ENCODE measurements around the gene DPF3. TPM values are rescaled to one million over a fixed set of nuclear protein-coding genes. Genes with fewer than 3 reads are reported as not detected.
A peak's percentile ranks its signal among the peaks of the same experiment; 100 is the strongest.

DPF3 gene
- total and polyA plus RNA-seq, 7 donors, result 2.3 to 25.3 (median 19.4) TPM

DNA sequence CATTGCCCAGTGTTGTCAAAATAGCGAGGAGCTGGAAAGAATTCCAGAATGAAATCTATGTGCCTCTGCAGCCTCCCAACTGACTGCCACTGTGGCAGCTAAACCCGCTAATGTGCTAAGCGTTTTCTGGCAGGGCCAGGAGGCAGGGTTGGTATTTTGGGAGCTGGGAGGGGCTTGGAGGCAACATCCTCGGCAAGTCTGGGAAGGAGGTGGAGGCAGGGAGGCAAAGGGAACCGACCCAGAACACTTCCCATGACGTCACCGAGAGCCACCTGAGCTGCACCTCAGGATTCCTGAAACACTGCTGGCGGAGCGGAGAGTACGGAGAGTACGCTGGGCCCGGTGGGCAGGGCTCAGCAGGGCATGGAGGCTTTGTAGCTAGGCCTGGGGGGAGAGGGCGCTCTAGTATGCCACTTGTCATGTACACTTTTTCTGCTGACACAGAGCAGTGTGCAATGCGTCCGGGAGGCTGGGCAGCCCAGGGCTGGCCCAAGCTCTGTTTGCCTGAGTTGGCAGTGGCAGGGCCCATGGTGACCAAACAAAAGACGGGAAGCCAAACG, 81.5 kb downstream of the DPF3 start:
- Histone ChIP-seq H3K27ac (peak overlapping the region; percentile 87), H3K36me3 (ENCODE audit: insufficient read depth in 1 of 2, low read depth in 1 of 2) (no peaks in the 10 kb centered on the region), H3K4me3 (peak overlapping the region; percentile 33), H3K27me3 (ENCODE audit: insufficient read depth in 3 of 3, low read length in 2 of 3) (no peaks in the 10 kb centered on the region), H3K9me3 (no peaks in the 10 kb centered on the region), H3K4me1 (peaks cover 72% of the 10 kb centered on the region)
- TF ChIP-seq, protein P1, sequence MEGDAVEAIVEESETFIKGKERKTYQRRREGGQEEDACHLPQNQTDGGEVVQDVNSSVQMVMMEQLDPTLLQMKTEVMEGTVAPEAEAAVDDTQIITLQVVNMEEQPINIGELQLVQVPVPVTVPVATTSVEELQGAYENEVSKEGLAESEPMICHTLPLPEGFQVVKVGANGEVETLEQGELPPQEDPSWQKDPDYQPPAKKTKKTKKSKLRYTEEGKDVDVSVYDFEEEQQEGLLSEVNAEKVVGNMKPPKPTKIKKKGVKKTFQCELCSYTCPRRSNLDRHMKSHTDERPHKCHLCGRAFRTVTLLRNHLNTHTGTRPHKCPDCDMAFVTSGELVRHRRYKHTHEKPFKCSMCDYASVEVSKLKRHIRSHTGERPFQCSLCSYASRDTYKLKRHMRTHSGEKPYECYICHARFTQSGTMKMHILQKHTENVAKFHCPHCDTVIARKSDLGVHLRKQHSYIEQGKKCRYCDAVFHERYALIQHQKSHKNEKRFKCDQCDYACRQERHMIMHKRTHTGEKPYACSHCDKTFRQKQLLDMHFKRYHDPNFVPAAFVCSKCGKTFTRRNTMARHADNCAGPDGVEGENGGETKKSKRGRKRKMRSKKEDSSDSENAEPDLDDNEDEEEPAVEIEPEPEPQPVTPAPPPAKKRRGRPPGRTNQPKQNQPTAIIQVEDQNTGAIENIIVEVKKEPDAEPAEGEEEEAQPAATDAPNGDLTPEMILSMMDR (IDR thresholded peaks at IDR 0.05), result no peak
- intact Hi-C loops (cut with DNase I), result loop anchor here (5.0 kb wide), 2 partner anchors 80 to 90 kb away; partner anchors contain the start of gene DPF3 (in 1 of the 2)
- 27 to 32% (median 28%) methylated on average over 17 of the region's 17 CpGs for WGBS, 3 donors
- peak; percentile 84 to 95 for DNase-seq
- ATAC-seq, result peak; percentile 91 to 94 (median 92)

DNA sequence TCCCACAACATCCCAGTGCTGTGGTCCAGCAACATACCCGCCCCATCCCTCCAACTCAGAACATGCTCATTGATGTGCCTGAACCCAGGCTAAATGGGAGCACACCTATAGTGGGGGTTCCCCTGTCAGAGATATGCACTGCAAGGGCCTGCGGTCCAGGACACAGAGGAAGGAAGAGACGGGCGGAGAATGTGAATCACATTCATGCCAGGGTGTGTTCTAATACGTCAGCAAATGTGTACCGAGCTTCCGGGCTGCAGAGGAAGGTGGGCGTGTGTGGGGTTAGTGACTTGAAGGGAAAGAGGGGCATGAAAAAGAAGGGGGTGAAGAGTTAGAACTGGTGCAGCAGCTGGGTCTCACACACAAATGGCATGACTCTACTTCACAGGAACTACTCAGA, 83.7 kb downstream of the DPF3 start:
- H3K4me3 ChIP-seq, result no peak overlapping the region
- H3K4me1 ChIP-seq, result peaks cover 69% of the 10 kb centered on the region
- no peaks in the 10 kb centered on the region for H3K27me3 ChIP-seq (ENCODE audit: insufficient read depth in 3 of 3, low read length in 2 of 3)
- H3K9me3 ChIP-seq, result no peaks in the 10 kb centered on the region
- TF ChIP-seq, protein P1 (IDR thresholded peaks at IDR 0.05), result no peak
- H3K27ac ChIP-seq, result peak overlapping the region; percentile 87
- 46 to 71% (median 62%) methylated on average over 7 to 8 of the region's 8 CpGs for WGBS, 3 donors
- DNase-seq (no peak), ATAC-seq (no peak)
- no peaks in the 10 kb centered on the region for H3K36me3 ChIP-seq (ENCODE audit: insufficient read depth in 1 of 2, low read depth in 1 of 2)
- intact Hi-C loops (cut with DNase I), result loop anchor here (5.0 kb wide), 2 partner anchors 82 to 92 kb away; partner anchors contain the start of gene DPF3 (in 1 of the 2)

DNA sequence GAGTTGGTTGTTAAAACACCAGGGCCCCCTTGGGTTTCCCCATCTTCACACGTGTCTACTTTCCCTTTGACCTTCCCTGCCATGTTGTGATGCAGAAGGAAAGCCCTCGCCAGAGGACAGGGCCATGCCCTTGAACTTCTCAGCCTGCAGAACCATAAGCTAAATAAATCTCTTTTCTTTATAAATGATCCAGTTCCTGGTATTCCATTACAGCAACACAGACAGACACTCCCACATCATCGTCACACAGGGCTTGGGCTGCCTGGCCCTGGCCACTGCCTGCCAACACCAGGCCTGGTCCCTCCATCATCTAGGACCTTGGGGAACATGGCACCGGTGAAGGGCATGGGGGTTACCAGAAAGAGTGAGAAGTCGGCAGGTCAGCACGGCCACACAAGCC, 84.8 kb downstream of the DPF3 start:
- WGBS, 3 donors, result 64 to 73% (median 64%) methylated on average over 6 of the region's 6 CpGs

DNA sequence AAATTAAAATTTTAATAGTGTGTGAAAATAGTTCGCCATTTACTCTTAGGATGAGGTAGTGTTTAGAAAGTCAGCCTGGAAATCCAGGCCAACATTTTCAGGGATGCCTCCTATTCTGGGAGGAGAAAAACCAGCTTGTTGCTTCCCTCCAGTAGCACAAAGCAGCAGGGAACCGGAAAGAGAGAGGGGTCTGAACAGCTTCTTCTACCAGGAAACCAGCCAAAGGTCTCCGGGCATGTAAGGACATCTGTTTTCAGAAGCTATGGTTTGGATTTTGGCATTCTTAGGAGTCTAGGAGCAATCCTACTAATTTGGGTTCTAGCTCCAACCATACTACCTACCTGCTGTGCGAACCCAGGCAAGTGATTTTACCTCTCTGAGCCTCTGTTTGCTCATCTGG, 85.3 kb downstream of the DPF3 start:
- no peaks in the 10 kb centered on the region for H3K9me3 ChIP-seq
- ATAC-seq, result no peak
- H3K36me3 ChIP-seq (ENCODE audit: insufficient read depth in 1 of 2, low read depth in 1 of 2), result no peaks in the 10 kb centered on the region
- WGBS, 3 donors, result 59 to 73% (median 59%) methylated on average over 4 of the region's 4 CpGs
- TF ChIP-seq, protein P1 (IDR thresholded peaks at IDR 0.05), result no peak
- H3K27me3 ChIP-seq (ENCODE audit: insufficient read depth in 3 of 3, low read length in 2 of 3), result no peaks in the 10 kb centered on the region
- DNase-seq, result no peak
- intact Hi-C loops (cut with DNase I), result no loop called here
- peaks cover 59% of the 10 kb centered on the region for H3K4me1 ChIP-seq
- H3K27ac ChIP-seq, result peak overlapping the region; percentile 27
- H3K4me3 ChIP-seq, result no peak overlapping the region

More for the DNA sequence above, 84.8 kb downstream of the DPF3 start:
- intact Hi-C loops (cut with DNase I), result no loop called here
- no peak for DNase-seq
- H3K27me3 ChIP-seq (ENCODE audit: insufficient read depth in 3 of 3, low read length in 2 of 3), result no peaks in the 10 kb centered on the region
- H3K27ac ChIP-seq, result peak overlapping the region; percentile 27
- H3K36me3 ChIP-seq (ENCODE audit: insufficient read depth in 1 of 2, low read depth in 1 of 2), result no peaks in the 10 kb centered on the region
- no peak overlapping the region for H3K4me3 ChIP-seq
- no peak for ATAC-seq
- TF ChIP-seq, protein P1 (IDR thresholded peaks at IDR 0.05), result no peak
- H3K4me1 ChIP-seq, result peaks cover 64% of the 10 kb centered on the region
- H3K9me3 ChIP-seq, result no peaks in the 10 kb centered on the region

DNA sequence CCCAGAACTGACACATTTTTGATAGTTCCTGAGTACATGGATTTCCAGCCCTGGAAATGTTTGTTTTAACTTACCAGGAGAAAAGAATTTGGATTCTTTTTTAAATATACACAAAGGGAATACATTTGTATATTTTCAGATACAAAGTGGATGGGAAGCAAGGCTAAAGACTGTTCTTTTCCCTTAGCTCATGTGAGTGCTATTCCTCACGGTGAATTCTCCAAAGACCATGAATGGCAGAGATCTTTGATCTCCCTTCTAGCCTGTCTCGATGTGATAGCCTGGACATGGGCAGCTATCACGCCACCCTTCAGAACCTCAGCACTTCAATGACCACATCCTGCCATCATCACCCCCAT, 91.3 kb downstream of the DPF3 start:
- TF ChIP-seq, protein P1 (IDR thresholded peaks at IDR 0.05), result no peak
- H3K4me3 ChIP-seq, result no peak overlapping the region
- peak overlapping the region; percentile 89 for H3K27ac ChIP-seq
- WGBS, 3 donors, result 84 to 88% (median 86%) methylated on average over 3 of the region's 3 CpGs
- ATAC-seq (no peak), DNase-seq (no peak)
- peaks cover 48% of the 10 kb centered on the region for H3K4me1 ChIP-seq
- no peaks in the 10 kb centered on the region for H3K36me3 ChIP-seq (ENCODE audit: insufficient read depth in 1 of 2, low read depth in 1 of 2)
- intact Hi-C loops (cut with DNase I), result no loop called here
- H3K9me3 ChIP-seq, result no peaks in the 10 kb centered on the region
- H3K27me3 ChIP-seq (ENCODE audit: insufficient read depth in 3 of 3, low read length in 2 of 3), result no peaks in the 10 kb centered on the region
